GM20000 (cell line): ENCODE measurements around the gene KLHL14.

Experiments used
- DNase-seq: peaks from one replicate; pipeline ENCODE4 v3.0.0; 2012; ENCODE audit warnings: low spot score
- CTCF ChIP-seq: IDR thresholded peaks from 2 replicates; pipeline ENCODE4 v1.5.1; 2012; ENCODE audit warnings: mild to moderate bottlenecking, control low read depth; ENCODE audit errors: extremely low read depth, missing control alignments

Gene KLHL14

DNA sequence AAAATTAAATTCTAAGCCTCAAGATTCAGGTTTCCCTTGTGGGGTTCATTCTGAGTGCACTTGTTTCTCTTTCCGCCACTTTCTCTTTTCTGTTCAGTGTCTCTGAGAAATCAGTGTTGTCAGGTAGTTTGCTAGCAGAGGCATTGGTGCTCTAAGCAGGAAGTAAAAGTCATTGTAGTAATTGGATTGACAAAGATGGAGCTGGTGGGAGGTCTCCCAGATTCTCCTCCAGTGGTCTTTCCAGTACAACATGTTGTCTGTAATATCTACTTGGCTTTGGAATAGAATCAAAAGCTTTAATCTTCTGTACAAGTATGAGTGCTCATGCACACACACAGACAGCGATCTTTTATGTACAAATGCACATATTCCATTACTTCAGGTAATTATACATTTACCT is 135.6 kb downstream of the KLHL14 start:
- TF ChIP-seq CTCF, result no peak
- DNase-seq, result no peak

GRCh38 chr18:32634876-32635431 is 137.9 kb downstream of the KLHL14 start:
- no peak for TF ChIP-seq CTCF

GRCh38 chr18:32629981-32630700 is 142.7 kb downstream of the KLHL14 start:
- TF ChIP-seq CTCF, result no peak
- no peak for DNase-seq

More at GRCh38 chr18:32634876-32635431, 137.9 kb downstream of the KLHL14 start:
- DNase-seq, result no peak

GRCh38 chr18:32629292-32629691 is 143.5 kb downstream of the KLHL14 start:
- no peak for DNase-seq
- no peak for TF ChIP-seq CTCF

- no peak for TF ChIP-seq CTCF
- DNase-seq, result no peak
These were observed 148.6 kb downstream of the KLHL14 start for GRCh38 chr18:32624182-32624723.

- no peak for DNase-seq
- TF ChIP-seq CTCF, result no peak
These were observed 149.3 kb downstream of the KLHL14 start for GRCh38 chr18:32623563-32623962.
